ENCODE measurements around the gene PDSS2.

PDSS2 gene

DNA sequence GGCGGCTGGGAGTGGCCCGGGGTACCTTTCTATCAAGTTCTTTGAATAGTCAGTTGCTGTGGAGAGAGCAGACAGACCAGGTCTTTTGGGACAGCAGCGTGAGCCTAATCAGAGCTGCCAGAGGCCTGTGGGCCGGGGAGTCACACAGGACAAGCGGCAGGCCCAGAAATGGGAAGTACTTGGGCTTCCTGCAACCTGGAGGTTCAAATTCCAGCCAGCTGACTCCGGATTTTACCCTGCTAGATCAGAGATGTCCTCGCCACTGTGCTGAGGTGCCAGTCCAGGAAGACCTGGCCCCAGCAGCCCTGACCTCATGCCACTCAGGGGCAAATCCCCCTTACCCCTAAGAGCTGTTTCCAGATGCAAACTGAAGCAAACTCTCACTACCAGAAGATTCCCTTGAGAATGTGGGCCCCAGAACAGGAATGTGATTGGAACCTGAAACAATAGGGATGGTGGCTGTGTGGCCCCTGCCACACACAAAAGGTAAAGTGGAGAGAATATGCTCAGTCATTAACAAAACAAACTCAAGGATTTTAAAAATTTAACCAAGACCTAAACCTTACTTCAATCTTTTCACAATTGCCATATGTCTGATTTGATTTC is 353.8 kb downstream of the PDSS2 start:
- Histone ChIP-seq H3K9me3 (ENCODE audit: control insufficient read depth, insufficient read depth, low read length) (no peaks in the 10 kb centered on the region), H3K79me2 (ENCODE audit: control insufficient read depth, low read length) (peaks cover 5% of the 10 kb centered on the region; the same call in 1 of the 2 replicates), H3K4me1 (ENCODE audit: control insufficient read depth, low read length) (peaks cover 10% of the 10 kb centered on the region), H3K27ac (ENCODE audit: low read depth, low read length) (no peak overlapping the region), H3F3A (ENCODE audit: control insufficient read depth, insufficient read depth) (no peaks in the 10 kb centered on the region), H3K4me2 (ENCODE audit: low read length) (no peak overlapping the region), H3K27me3 (ENCODE audit: control insufficient read depth, low read length) (no peaks in the 10 kb centered on the region), H3K36me3 (ENCODE audit: control insufficient read depth, low read length) (no peaks in the 10 kb centered on the region), H4K20me1 (ENCODE audit: control insufficient read depth, insufficient read depth, low read depth, low read length) (no peaks in the 10 kb centered on the region), H3K4me3 (ENCODE audit: low read length) (no peak overlapping the region), H3K9me2 (replicated peaks; ENCODE audit: control insufficient read depth, low read length) (no peaks in the 10 kb centered on the region)
- TF ChIP-seq, protein P1, sequence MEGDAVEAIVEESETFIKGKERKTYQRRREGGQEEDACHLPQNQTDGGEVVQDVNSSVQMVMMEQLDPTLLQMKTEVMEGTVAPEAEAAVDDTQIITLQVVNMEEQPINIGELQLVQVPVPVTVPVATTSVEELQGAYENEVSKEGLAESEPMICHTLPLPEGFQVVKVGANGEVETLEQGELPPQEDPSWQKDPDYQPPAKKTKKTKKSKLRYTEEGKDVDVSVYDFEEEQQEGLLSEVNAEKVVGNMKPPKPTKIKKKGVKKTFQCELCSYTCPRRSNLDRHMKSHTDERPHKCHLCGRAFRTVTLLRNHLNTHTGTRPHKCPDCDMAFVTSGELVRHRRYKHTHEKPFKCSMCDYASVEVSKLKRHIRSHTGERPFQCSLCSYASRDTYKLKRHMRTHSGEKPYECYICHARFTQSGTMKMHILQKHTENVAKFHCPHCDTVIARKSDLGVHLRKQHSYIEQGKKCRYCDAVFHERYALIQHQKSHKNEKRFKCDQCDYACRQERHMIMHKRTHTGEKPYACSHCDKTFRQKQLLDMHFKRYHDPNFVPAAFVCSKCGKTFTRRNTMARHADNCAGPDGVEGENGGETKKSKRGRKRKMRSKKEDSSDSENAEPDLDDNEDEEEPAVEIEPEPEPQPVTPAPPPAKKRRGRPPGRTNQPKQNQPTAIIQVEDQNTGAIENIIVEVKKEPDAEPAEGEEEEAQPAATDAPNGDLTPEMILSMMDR (IDR thresholded peaks at IDR 0.05; ENCODE audit: low read depth, low read length, poor library complexity, severe bottlenecking) = no peak
- no peak for TF ChIP-seq EZH2phosphoT487 (IDR thresholded peaks at IDR 0.05; ENCODE audit: borderline replicate concordance, low read length)

DNA sequence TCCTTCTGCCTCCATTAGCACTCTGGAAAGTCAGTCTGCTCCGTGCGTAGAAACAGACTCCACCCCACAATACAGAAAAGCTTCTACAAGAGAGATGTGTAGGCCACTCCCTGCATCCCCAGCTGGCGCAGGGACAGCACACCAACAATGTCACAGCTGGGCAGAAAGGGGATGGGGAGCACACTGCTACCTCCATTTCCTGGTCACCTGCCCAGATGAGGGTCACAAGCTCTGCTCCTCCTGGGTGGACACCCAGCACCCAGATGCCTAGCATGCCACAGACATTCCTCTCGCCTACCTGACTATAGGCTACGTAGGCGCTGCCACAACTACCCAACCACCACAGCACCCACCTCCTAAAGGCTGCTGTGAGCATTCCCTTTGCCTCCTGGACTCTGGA is 356.3 kb downstream of the PDSS2 start:
- Histone ChIP-seq H3K79me2 (ENCODE audit: control insufficient read depth, low read length) (0 out of 2 replicates have a peak, but pooled peaks cover 2% of the 10 kb centered on the region), H3K9me2 (replicated peaks; ENCODE audit: control insufficient read depth, low read length) (no peaks in the 10 kb centered on the region), H3K4me3 (ENCODE audit: low read length) (no peak overlapping the region), H3F3A (ENCODE audit: control insufficient read depth, insufficient read depth) (no peaks in the 10 kb centered on the region), H3K27ac (ENCODE audit: low read depth, low read length) (no peak overlapping the region), H3K36me3 (ENCODE audit: control insufficient read depth, low read length) (no peaks in the 10 kb centered on the region), H3K27me3 (ENCODE audit: control insufficient read depth, low read length) (no peaks in the 10 kb centered on the region), H3K4me1 (ENCODE audit: control insufficient read depth, low read length) (peaks cover 10% of the 10 kb centered on the region), H3K4me2 (ENCODE audit: low read length) (no peak overlapping the region), H3K9me3 (ENCODE audit: control insufficient read depth, insufficient read depth, low read length) (no peaks in the 10 kb centered on the region), H4K20me1 (ENCODE audit: control insufficient read depth, insufficient read depth, low read depth, low read length) (no peaks in the 10 kb centered on the region)
- no peak for TF ChIP-seq EZH2phosphoT487 (IDR thresholded peaks at IDR 0.05; ENCODE audit: borderline replicate concordance, low read length)
- TF ChIP-seq, protein P1 (IDR thresholded peaks at IDR 0.05; ENCODE audit: low read depth, low read length, poor library complexity, severe bottlenecking) = no peak

All from DOHH2 (cell line).